ENCODE measurements around the gene ZNF728.
"Not testable (repeated sequence)": the region's sequence is repeated elsewhere in the genome, so short reads cannot be mapped to it uniquely, and the experiment has no call there.

ZNF728 gene

DNA sequence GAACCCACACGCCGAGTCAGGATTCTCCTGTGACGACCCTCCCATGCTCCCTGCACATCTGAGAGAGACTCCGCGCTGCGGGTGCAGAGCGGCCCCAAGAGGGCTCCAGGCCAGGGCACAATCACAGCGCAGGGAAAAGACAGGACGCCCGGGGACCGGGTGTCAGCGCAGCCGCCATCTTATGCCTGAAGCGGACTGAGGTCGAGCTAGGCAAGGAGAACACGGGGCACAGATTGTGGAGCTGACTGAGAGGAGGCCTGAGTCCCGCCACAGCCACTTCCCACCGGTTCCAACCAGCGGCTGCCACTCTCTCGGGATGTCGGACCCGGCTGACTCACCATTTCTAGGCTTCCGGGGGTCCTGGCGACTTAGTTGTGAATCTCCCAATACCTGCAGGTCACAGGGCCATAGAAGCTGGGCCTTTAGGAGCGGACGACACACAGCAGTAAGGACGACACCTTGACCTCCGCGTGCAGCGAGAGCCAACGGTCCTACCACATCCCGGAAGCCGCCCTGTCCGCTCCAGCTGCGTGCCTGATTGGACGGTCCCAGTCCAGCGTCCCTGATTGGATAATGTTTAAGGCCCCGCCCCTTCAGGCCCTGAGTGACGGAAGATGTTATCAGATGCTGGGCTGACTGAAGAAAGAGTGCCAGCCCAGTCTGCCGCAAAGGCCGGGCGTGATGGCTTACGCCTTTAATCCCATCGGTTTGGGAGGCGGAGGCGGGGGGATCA lies at the start of gene ZNF728:
Gene ZNF728, minus strand, starts transcription at position 487 of the 733 bp plus-strand sequence. Its CDS starts 146 bp downstream, at position 341.
- DNase-seq (ENCODE audit: low read depth in 3 of 3): no peak

DNA sequence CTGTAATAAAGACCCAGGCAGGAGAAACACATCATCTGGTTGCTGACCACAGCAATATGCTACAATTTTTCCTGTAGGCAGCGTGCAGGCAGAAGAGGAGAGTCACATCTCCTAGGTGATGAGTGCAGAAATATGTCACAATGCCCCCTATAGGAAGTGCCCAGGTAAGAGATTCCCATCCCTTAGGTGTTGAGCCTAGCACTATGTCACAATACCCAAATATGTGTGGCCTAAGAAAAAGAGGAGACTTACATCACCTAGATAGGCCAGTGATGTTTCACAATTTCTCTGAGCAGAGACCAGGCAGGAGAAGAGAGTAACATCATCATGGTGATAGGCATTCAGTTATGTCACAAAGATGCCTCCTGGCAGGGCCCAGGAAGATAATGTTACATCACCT lies 49.4 kb upstream of the ZNF728 start:
- no peak for DNase-seq (ENCODE audit: low read depth in 3 of 3)

DNA sequence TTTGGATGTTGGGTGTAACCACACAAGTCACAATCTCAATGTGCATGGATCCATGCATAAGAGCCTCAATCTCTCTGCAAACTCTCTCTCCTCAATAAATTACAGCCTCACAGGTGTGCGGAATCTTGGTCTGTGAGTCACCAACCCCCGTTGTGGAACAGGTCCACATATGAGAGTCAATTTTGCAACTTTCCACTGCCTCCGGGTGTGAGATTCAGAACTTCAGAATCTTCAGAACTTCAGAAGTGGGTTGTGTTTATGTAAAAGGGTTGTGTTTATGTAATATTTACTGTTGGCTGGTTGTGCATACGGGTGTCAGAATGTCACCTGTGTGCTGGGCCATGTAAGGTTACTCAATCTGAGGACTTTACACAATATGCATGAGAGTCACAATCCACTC lies 46.3 kb upstream of the ZNF728 start:
- DNase-seq (ENCODE audit: low read depth in 3 of 3): no peak

DNA sequence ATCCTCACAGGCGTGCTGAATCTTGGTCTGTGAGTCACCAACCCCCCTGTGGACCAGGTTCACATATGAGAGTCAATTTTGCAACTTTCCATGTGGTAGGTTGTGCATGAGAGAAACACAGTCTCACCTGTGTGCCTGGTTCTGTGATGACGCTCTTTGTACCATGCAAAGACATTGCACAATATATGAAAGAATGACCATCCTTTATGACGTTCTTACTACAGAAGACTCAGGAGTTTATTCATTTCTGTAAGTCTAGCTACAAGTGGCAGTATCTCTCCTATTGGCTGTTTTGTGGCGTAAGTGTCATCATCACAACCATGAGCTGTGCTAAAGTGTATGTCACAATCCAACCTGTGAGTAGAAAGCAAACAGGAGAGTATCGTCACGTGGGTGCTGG lies 43.8 kb upstream of the ZNF728 start:
- no peak for DNase-seq (ENCODE audit: low read depth in 3 of 3)

DNA sequence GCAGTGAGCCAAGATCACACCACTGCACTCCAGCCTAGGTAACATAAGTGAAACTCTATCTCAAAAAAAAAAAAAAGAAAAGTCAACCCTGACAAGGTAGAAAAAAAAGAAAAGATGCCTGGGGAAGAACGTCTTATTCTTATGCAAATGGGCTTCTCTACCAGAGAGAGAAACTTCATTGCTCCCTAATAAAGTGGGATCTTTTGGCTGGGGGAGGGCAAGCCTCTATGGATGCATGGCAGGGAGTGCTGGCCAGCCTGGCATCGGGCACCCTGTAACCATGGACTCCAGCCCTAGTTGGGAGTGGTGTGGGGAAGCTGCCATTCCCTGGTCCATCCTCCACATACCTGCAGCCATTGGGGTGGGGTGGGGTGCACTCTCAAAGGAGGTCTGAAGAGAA lies 30.7 kb upstream of the ZNF728 start:
- no peak for DNase-seq (ENCODE audit: low read depth in 3 of 3)

DNA sequence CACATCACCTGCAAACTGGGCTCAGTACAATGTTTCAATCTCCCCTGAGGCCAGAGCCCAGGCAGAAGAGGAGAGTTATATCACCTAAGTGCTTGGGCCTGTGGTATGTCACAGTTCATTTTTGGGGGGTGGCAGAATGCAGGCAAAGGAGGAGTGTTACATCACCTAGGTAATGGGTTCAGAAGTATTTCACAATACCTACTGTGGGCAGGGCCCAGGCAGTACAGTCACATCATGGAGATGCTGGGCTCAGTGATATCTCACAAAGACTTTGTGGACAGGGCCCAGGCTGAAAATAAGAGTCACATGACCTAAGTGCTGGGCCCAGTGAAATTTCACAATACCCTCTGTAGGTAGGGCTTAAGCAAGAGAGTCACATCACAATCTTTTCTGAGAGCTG lies 12.7 kb upstream of the ZNF728 start:
- no peak for DNase-seq (ENCODE audit: low read depth in 3 of 3)

DNA sequence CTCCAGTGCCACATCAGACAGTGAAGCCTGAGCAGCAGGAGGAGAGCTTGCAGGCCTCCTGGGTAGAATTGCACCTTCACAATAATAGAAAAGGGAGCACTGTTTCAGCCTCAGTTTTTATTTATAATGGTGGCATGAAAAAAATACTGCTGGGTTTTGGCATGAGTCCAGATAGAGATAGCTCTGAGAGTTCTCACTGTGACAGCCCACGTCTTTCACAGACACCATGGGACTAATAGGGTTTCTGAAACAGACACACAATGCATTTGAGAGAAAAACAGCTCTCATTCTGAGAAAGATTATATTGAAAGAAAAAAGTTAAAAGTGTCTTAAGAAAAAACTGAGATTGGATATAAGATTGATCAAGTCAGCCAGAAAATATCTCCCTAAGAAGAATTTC lies 8.0 kb downstream of the ZNF728 start:
- DNase-seq (ENCODE audit: low read depth in 3 of 3): not testable (repeated sequence)

DNA sequence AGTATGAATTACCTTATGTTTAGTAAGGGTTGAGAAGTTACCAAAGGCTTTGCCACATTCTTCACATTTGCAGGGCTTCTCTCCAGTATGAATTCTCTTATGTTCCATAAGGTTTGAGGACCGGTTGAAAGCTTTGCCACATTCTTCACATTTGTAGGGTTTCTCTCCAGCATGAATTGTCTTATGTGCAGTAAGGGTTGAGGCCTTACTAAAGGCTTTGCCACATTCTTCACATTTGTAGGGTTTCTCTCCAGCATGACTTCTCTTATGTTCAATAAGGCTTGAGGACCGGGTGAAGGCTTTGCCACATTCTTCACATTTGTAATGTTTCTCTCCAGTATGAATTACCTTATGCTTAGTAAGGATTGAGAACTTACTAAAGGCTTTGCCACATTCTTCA lies 26.7 kb downstream of the ZNF728 start:
- no peak for DNase-seq (ENCODE audit: low read depth in 3 of 3)

DNA sequence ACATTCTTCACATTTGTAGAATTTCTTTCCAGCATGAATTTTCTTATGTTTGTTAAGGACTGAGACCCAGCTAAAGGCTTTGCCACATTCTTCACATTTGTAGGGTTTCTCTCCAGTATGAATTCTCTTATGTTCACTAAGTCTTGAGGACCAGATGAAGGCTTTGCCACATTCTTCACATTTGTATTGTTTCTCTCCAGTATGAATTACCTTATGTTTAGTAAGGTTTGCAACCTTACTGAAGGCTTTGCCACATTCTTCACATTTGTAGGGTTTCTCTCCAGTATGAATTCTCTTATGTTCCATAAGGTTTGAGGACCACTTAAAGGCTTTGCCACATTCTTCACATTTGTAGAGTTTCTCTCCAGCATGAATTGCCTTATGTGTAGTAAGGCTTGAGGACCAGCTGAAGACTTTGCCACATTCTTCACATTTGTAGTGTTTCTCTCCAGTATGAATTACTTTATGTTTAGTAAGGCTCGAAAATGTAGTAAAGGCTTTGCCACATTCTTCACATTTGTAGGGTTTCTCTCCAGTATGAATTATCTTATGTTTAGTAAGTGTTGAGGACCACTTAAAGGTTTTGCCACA lies 27.3 kb downstream of the ZNF728 start:
- DNase-seq (ENCODE audit: low read depth in 3 of 3): not testable (repeated sequence)

DNA sequence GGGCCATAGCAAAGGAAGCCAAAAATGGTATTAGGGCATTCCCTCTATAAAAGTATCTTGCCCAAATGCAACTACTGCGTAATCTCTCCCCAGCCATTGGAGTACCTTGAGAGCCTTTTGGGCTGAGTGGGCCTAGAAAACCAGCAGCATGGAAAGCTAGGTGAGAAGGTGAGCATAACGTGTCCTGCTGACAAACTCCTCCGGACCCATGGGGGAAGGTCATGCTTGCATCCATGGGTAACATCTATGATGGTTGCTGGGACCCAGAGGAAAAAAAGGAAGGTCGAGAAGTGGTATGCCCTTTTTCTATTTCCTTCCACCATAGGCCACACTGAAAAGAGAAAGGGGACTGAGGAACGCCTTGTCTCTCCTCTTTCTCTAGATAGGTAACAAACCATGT lies 57.4 kb downstream of the ZNF728 start:
- no peak for DNase-seq (ENCODE audit: low read depth in 3 of 3)

DNA sequence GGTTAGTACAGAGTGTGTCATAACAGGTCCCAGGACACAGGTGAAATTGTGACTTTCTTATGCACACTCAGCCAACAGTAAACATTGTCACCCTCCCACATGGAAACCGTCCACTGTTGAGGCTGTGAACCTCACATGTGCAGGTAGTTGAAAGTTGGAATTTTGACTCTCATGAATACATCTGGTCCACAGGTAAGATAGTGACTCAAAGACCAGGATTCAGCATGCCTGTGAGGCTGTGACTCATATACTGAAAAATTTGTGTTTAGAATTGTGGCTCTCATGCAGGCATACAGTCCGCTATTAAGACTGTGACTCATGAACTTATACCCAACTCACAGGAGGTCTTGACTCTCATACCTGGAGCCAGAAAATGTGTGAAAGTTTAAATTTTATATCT lies 67.8 kb downstream of the ZNF728 start:
- DNase-seq (ENCODE audit: low read depth in 3 of 3): no peak

DNA sequence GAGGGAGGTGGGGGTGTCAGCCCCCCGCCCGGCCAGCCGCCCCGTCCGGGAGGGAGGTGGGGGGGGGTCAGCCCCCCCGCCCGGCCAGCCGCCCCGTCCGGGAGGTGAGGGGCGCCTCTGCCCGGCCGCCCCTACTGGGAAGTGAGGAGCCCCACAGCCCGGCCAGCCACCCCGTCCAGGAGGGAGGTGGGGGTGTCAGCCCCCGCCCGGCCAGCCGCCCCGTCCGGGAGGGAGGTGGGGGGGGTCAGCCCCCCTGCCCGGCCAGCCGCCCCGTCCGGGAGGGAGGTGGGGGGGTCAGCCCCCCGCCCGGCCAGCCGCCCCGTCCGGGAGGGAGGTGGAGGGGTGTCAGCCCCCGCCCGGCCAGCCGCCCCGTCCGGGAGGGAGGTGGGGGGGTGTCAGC lies 75.4 kb downstream of the ZNF728 start:
- DNase-seq (ENCODE audit: low read depth in 3 of 3): not testable (repeated sequence)

DNA sequence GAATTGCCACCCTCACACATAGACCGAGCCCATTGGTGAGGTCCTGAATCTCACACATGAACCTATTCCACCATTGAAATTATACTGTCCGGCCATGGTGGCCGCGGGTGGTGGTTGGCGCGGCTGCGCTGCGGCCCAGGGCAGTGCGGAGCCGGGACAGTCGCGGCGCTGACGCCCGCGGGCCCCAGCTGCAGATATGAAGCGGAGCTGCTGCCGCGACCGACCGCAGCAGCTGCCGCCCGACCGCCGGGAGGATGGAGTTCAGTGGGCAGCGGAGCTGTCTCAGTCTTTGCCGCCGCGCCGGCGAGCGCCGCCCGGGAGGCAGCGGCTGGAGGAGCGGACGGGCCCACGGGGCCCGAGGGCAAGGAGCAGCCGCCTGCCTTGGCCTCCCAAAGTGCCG lies 77.8 kb downstream of the ZNF728 start:
- DNase-seq (ENCODE audit: low read depth in 3 of 3): not testable (repeated sequence)

Measured in stimulated activated CD4-positive, alpha-beta T cell treated with anti-CD3 and anti-CD28 coated beads, TNF-alpha, amount 100 ng/mL, for 24 hours (primary cell).